Dermis lymphatic vessel endothelial cell (primary cell): ENCODE data around the gene CLEC4G. TPM values are rescaled to one million over a fixed set of nuclear protein-coding genes. Genes with fewer than 3 reads are reported as not detected.

ENCODE experiments used
- total RNA-seq: library from RNA; depleted of rRNA; stranded (reverse); fragments of >200 nt; gene quantifications from 2 replicates; pipeline ENCODE4 v1.2.1, GENCODE V29; 2014

Gene CLEC4G
- under 0.01 and 0.76 TPM in 2 replicates for total RNA-seq

GRCh38 chr19:7732045-7732444 lies at the start of gene CLEC4G:
TSS of gene CLEC4G (minus strand) at chr19:7732110. CDS start at chr19:7732102, 8 bp downstream.

DNA sequence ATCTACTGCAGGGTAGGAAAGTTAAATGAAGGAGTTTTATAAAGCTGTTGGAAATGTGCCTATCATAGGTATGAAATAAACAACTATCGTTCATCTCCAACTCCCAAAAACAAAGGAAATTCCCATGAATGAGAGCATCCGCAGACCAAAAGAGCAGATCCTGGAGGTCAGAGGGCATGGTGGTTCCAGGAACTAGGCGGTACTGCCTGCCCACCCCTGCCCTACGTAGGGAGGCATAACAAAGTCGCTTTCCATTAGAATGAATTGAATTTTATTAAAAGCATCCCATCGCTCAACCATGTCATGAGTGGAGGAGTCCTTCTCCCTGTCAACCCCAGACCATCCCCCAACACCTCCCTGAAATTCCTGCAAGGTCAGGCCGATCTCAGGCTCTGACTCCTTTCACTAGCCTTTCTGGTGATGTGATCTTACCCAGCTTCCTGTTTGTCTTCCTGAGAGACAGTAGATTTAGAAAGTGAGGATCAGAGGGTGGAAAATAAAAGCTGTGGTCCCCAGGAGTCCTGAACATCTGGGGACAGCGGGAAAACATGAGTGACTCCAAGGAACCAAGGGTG lies 30.9 kb upstream of the CLEC4G start, which contains the start of gene CLEC4M:
Gene CLEC4M, plus strand, starts transcription at position 525 of the 575 bp plus-strand sequence. Its CDS starts 24 bp downstream, at position 549.

DNA sequence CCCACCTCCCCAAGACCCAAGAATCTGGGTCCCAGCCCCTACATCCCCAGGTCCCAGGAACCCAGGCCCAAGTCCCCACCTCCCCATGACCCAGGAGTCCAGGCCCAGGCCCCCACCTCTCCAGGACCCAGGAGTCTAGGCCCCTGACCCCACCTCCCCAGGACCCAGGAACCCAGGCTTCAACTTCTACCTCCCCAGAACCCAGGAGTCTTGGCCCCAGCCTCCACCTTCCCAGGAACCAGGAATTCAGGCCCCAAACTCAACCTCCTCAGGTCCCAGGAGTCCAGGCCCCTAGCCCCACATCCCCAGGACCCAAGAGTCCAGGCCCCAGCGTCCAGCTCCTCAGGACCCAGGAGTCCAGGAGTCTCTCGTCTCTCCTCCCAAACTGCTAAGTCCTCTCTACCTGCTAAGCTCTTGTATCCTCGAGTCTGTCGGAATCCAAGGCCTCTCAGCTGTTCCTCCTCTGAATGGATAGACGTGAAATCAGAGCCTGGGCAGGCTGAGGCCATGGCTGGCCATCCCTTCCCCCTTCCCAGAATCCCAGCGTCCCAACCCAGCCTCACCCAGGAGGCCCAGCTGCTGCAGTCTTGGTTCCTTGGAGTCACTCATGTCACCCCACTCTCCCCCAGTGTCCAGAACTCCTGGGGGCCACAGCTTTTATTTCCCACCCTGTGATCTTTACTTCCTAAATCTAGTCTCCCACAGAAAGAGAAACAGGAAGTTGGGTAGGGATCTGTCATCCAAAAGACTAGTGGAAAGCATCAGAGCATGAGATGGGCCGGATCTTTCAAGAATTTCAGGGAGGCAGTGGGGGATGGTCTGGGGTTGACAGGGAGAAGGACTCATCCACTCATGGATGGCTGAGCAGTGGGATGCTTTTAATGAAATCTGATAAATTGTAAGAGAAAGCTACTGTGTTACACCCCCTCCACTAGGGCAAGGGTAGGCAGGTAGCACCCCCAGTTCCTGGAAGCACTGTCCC lies 15.3 kb upstream of the CLEC4G start, which contains the start of gene CD209:
Gene CD209, minus strand, starts transcription at position 632 of the 982 bp plus-strand sequence. Its CDS starts 23 bp downstream, at position 609.

DNA sequence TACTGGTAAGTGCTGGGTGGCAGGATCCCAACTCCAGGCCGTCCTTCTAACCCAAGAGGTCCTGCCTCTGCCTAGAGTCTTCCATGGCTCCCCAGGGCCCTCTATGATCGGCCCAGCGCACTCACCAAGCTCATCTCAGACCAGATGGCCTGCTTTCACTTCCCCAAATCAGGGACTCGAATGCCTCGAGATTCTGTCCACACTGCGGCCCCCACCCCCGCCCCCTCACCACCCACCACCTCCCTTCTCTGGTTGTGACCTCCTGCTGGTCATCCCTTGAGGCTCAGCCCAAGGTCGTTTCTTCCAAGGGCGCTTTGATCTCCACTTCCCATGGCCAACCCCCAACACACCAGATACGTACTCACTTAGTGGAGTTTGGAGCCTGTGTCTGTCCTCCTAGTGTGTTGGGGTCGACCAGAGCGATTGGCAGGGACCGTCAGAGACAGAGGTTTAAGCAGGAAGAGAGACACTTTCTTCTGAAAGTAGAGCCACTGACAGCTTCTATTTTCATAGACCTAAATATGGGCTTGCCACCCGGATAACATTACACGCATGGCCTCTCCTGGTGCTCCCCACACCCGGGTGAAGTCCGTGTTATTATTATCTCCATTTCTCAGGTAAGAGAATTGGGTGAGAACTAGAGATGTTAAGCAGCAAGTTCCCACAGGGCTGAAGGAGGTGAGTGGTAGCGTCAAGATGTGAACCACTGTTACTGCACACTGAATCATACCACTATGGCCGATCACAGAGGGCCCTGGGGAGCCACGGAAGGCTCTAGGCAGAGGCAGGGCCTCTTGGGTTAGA lies 30.1 kb downstream of the CLEC4G start, which contains the start of gene FCER2:
Gene FCER2, minus strand, starts transcription at position 478 of the 804 bp plus-strand sequence. CDS start 2,371 bp downstream, outside the sequence.

GRCh38 chr19:7680606-7681339 lies 51.1 kb downstream of the CLEC4G start, which contains the start of gene TRAPPC5:
TSS of gene TRAPPC5 (plus strand) at chr19:7680833. CDS start at chr19:7682254, 1,421 bp downstream.

Other genes with a start within 250 kb of the CLEC4G start
- 1.5 TPM in 2 replicates for gene PEX11G, start 243.1 kb downstream of the CLEC4G start, total RNA-seq
- 10.9 and 11.2 TPM in 2 replicates for gene ZNF358, start 216.0 kb downstream of the CLEC4G start, total RNA-seq
- 3.4 and 4.9 TPM in 2 replicates for gene MCOLN1, start 209.5 kb downstream of the CLEC4G start, total RNA-seq
- gene PNPLA6, start 196.4 kb downstream of the CLEC4G start, total RNA-seq = 56.2 and 65.2 TPM in 2 replicates
- 0.11 TPM in 1 of 2 replicates, not detected in the other for gene CAMSAP3, start 136.2 kb downstream of the CLEC4G start, total RNA-seq
- 19.0 and 22.6 TPM in 2 replicates for gene XAB2, start 102.6 kb downstream of the CLEC4G start, total RNA-seq
- 34.4 and 36.3 TPM in 2 replicates for gene PET100, start 102.3 kb downstream of the CLEC4G start, total RNA-seq
- not detected in 2 replicates for gene PCP2, start 98.4 kb downstream of the CLEC4G start, total RNA-seq
- gene STXBP2, start 95.0 kb downstream of the CLEC4G start, total RNA-seq = 19.8 and 28.3 TPM in 2 replicates
- not detected in 2 replicates for gene RETN, start 63.1 kb downstream of the CLEC4G start, total RNA-seq
- gene MCEMP1, start 55.0 kb downstream of the CLEC4G start, total RNA-seq = not detected in 2 replicates
- 111 and 133 TPM in 2 replicates for gene TRAPPC5, start 51.3 kb downstream of the CLEC4G start, total RNA-seq
- gene FCER2, start 30.0 kb downstream of the CLEC4G start, total RNA-seq = not detected in 2 replicates
- gene CD209, start 15.4 kb upstream of the CLEC4G start, total RNA-seq = 0.11 and 0.26 TPM in 2 replicates
- gene CLEC4M, start 31.1 kb upstream of the CLEC4G start, total RNA-seq = 146 and 160 TPM in 2 replicates
- 6.8 and 7.3 TPM in 2 replicates for gene EVI5L, start 98.1 kb upstream of the CLEC4G start, total RNA-seq
- gene PRR36, start 142.3 kb upstream of the CLEC4G start, total RNA-seq = not detected in 2 replicates
- gene LRRC8E, start 156.4 kb upstream of the CLEC4G start, total RNA-seq = 0.33 and 0.43 TPM in 2 replicates
- 9.6 and 11.0 TPM in 2 replicates for gene MAP2K7, start 171.8 kb upstream of the CLEC4G start, total RNA-seq
- gene TGFBR3L, start 182.7 kb upstream of the CLEC4G start, total RNA-seq = 0.22 TPM in 1 of 2 replicates, not detected in the other
- gene SNAPC2, start 188.2 kb upstream of the CLEC4G start, total RNA-seq = 4.1 and 5.5 TPM in 2 replicates
- 0.33 and 0.77 TPM in 2 replicates for gene CTXN1, start 194.0 kb upstream of the CLEC4G start, total RNA-seq
- 20.6 and 35.1 TPM in 2 replicates for gene TIMM44, start 211.6 kb upstream of the CLEC4G start, total RNA-seq